Subcutaneous adipose tissue (tissue), 4 donors: Measurements from ENCODE around the gene YPEL5. TPM values are rescaled to one million over a fixed set of nuclear protein-coding genes. Genes with fewer than 3 reads are reported as not detected.

ENCODE experiments used
- total RNA-seq, 4 donors: library from RNA; depleted of rRNA; stranded (reverse); fragments of >200 nt; gene quantifications; one replicate each; pipeline ENCODE4 v1.1.0, GENCODE V29; 2016
- TF ChIP-seq, protein P1 (sequence below): fragments of 450-650 bp; IDR thresholded peaks from one replicate; pipeline ENCODE4 v1.5.1; 2016; ENCODE audit warnings: low read depth, mild to moderate bottlenecking, control low read depth, antibody characterized with exemption, moderate library complexity

The YPEL5 gene
- total RNA-seq, 4 donors from 2014 or later = 94.9 to 353 (median 114) TPM

DNA sequence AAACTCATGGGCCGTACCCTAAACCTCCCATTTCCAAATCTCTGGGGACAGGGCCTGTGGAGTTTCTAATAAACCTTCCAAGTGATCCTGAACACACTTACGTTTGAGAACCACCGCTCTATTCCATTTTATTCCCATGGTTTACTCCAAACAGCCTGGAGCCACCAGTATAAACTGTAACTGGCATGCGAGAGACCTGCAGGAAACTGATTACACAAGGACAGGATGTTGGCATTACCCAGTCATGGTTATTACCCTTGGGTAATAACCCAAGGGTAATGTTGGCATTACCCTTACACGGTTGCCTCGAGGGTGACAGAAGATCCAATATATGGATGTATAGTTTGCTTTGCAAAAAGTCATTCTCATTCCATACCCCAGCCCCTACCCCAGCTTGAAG is 37.0 kb upstream of the YPEL5 start:
- TF ChIP-seq, protein P1, sequence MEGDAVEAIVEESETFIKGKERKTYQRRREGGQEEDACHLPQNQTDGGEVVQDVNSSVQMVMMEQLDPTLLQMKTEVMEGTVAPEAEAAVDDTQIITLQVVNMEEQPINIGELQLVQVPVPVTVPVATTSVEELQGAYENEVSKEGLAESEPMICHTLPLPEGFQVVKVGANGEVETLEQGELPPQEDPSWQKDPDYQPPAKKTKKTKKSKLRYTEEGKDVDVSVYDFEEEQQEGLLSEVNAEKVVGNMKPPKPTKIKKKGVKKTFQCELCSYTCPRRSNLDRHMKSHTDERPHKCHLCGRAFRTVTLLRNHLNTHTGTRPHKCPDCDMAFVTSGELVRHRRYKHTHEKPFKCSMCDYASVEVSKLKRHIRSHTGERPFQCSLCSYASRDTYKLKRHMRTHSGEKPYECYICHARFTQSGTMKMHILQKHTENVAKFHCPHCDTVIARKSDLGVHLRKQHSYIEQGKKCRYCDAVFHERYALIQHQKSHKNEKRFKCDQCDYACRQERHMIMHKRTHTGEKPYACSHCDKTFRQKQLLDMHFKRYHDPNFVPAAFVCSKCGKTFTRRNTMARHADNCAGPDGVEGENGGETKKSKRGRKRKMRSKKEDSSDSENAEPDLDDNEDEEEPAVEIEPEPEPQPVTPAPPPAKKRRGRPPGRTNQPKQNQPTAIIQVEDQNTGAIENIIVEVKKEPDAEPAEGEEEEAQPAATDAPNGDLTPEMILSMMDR = no peak

DNA sequence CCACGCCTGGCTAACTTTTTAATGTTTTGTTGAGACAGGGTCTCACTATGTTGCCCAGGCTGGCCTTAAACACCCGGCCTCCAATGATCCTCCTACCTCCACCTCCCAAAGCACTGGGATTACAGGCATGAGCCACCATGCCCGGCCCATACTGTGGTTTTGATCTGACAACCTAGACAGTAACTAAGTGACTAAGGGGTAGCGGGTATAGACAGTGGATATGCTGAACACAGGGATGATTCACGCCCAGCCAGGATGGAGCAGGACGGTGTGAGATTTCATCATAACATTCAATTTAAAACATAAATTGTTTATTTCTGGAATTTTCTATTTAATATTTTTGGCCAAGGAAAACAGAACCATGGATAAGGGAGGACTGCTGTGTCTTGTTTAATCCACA is 36.0 kb upstream of the YPEL5 start:
- TF ChIP-seq, protein P1 = no peak

DNA sequence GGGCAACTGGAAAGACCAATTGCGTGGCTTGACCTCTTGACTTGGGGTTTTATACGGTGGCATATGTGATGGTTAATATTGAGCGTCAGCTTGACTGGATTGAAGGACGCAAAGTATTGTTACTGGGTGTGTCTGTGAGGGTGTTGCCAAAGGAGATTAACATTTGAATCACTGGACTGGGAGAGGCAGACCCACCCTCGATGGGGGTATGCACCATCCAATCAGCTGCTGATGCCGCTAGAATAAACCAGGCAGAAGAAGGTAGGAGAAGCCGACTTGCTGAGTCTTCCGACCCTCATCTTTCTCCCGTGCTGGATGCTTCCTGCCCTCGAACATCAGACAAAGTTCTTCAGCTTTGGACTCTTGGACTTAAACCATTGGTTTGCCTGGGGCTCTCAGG is 34.2 kb upstream of the YPEL5 start:
- TF ChIP-seq, protein P1 = no peak

DNA sequence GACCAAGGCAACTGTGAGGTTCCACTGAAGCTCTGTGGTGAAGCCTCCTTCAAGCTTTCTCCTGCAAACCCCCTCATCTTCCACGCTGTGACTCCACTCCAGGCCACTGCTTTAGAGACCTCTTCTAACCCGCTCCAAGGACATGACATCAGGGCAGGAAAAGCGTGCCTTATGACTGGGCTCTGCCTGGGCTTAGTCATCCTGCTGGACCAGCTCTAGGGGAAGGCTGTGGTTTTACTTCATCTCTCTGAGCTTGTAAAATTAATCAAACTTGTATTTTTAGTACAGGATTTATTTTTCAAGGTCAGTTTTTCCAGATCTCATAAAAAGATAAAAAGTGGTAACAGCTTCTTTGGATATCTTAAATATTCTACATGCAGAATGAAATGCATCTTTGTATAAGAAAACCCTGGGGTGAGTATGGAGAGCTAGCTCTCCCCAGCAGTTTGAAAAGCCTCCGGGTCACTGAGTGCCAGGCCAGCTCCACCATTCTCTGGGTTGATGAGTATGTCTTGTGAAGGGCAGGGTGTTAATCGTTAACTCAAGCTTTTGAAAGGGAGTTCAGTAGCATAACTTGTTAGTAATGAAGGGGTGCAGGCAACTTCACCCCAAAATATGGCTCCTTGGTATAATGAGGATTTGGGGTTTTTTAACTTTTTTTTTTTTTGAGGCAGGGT is 33.1 kb upstream of the YPEL5 start:
- TF ChIP-seq, protein P1 = no peak

DNA sequence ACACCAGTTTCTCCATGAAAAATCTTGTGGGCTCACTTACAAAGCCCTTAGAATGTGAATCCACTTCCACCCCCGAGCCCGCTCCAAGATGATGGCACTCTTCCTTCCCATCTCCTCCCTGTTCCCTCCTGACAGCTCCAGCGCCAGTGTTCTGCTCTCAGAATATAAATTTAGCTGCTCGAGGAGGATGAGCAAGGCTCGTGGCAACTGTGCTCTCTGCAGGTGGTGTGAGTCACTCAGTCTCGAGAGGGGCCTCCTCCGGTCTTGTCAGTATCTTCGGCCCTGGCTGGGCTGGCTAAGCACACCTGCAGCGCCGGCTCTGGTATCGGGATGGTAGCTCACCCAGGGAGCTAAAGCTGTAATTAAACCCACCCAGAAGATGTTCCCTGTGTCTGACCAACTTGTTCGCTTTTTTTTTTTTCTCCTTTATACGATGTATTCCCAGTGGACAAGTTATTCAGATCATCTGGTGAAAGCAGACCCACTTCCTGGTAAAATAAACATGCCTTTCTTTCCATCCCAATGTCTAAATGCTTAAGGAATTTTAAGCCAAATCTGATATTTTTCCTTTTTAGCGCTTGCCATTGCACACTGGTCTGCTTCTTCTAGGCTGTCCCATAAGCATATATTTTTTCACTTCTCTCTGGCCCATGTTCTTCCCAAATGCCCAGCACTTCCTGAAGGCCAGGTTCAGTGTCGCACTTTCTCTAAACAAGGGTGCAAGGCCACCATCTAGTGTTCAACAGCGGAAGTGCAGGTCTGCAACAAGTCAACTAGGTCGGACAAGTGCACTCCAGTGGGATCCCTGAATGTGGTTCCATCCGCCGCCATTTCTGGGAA is 31.4 kb upstream of the YPEL5 start:
- TF ChIP-seq, protein P1 = no peak

DNA sequence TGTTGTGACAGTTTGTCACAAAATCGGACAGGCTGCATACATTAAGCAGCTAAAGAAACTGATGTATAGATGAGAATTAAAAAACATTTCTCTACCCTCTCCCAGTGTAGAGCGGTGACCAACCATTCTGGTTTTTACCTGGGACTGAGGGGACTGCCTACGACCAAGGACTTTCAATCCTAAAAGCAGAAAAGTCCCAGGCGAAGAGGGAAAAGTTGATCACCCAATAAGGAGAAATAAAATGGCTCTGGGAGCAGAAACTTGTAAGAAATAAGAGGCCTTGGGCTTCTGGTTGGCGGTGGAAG is 30.9 kb upstream of the YPEL5 start:
- TF ChIP-seq, protein P1 = no peak

DNA sequence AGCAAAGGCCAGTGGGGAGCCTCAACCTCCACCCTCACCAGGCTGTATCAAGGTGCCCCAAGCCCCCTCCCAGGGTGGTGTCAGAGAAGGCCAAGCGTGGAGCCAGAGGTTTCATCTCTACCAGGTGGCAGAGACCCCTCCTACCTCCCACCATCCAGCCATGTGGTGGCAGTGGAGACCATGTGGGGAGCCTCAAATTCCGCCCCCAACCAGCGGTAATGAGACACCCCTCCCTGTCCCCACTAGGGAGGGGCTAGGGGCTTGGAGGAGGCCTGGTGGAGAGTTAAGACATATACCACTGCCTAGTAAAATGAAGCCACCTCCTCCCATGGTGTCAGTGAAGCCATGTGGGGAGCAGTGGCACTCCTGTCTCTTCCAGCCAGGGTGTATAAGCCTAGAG is 24.4 kb upstream of the YPEL5 start:
- TF ChIP-seq, protein P1 = no peak
